HepG2 (cell line): ENCODE data around the gene CDH13. TPM values are rescaled to one million over a fixed set of nuclear protein-coding genes. Genes with fewer than 3 reads are reported as not detected.
A peak's percentile ranks its signal among the peaks of the same experiment; 100 is the strongest.

Source experiments
- DR1 ChIP-seq: sonication (generic); formaldehyde crosslinking; IDR thresholded peaks from 2 replicates; pipeline ENCODE4 v1.8.0; 2021; ENCODE audit warnings: mild to moderate bottlenecking, missing genetic modification reagents, inconsistent platforms
- ELF3 ChIP-seq: IDR thresholded peaks from 2 replicates; pipeline ENCODE4 v1.6.1; 2016; ENCODE audit warnings: missing genetic modification reagents, missing compliant biosample characterization
- FOXK1 ChIP-seq: sonication (generic); formaldehyde crosslinking; IDR thresholded peaks from 2 replicates; pipeline ENCODE4 v1.4.0; 2020; ENCODE audit warnings: low read depth, missing genetic modification reagents, borderline replicate concordance
- HOXD1 ChIP-seq: sonication (generic); formaldehyde crosslinking; IDR thresholded peaks from 2 replicates; pipeline ENCODE4 v1.5.0; 2020; ENCODE audit warnings: missing genetic modification reagents
- KLF15 ChIP-seq: sonication (generic); formaldehyde crosslinking; IDR thresholded peaks from 2 replicates; pipeline ENCODE4 v1.8.1; 2023; ENCODE audit warnings: borderline replicate concordance, mild to moderate bottlenecking, inconsistent platforms, missing genetic modification reagents, mixed read lengths
- MTF2 ChIP-seq: sonication (generic); formaldehyde crosslinking; IDR thresholded peaks from 2 replicates; pipeline ENCODE4 v1.5.0; 2020; ENCODE audit warnings: missing genetic modification reagents, borderline replicate concordance
- MYC ChIP-seq: sonication (generic); formaldehyde crosslinking; IDR thresholded peaks from 2 replicates; pipeline ENCODE4 v1.9.0; 2021; ENCODE audit warnings: missing genetic modification reagents, borderline replicate concordance
- NFIB ChIP-seq: sonication (generic); formaldehyde crosslinking; IDR thresholded peaks from 2 replicates; pipeline ENCODE4 v1.9.0; 2021; ENCODE audit warnings: missing genetic modification reagents, mild to moderate bottlenecking, borderline replicate concordance
- SATB2 ChIP-seq: sonication (generic); formaldehyde crosslinking; IDR thresholded peaks from 2 replicates; pipeline ENCODE4 v1.5.0; 2020; ENCODE audit warnings: missing genetic modification reagents
- WIZ ChIP-seq: sonication (generic); formaldehyde crosslinking; IDR thresholded peaks from 2 replicates; pipeline ENCODE4 v1.5.1; 2020; ENCODE audit warnings: mild to moderate bottlenecking, missing genetic modification reagents
- ZFP36L2 ChIP-seq: sonication (generic); formaldehyde crosslinking; IDR thresholded peaks from 2 replicates; pipeline ENCODE4 v1.4.0; 2020; ENCODE audit warnings: missing genetic modification reagents
- ZNF234 ChIP-seq: sonication (generic); formaldehyde crosslinking; conservative IDR thresholded peaks from 2 replicates; pipeline ENCODE4 v1.5.1; 2020; ENCODE audit warnings: mild to moderate bottlenecking, missing genetic modification reagents
- ZNF331 ChIP-seq: sonication (generic); formaldehyde crosslinking; IDR thresholded peaks from 2 replicates; pipeline ENCODE4 v1.4.0; 2020; ENCODE audit warnings: missing genetic modification reagents
- ZNF333 ChIP-seq: sonication (generic); formaldehyde crosslinking; IDR thresholded peaks from 2 replicates; pipeline ENCODE4 v1.4.0; 2020; ENCODE audit warnings: mild to moderate bottlenecking, missing genetic modification reagents, borderline replicate concordance
- ZNF549 ChIP-seq: sonication (generic); formaldehyde crosslinking; IDR thresholded peaks from 2 replicates; pipeline ENCODE4 v1.5.0; 2020; ENCODE audit warnings: missing genetic modification reagents
- polyA plus RNA-seq, 8 experiments: library from polyadenylated mRNA; depleted of rRNA in 3 of 8; stranded (reverse) in 7 of 8; unstranded in 1 of 8; fragments of >200 nt; fragmentation: Illumina TruSeq in 4 of 8; extraction: Trizol in 4 of 8; gene quantifications; 2 replicates each; pipeline versions ENCODE4 v1.2.1 to v1.2.3, GENCODE V29; 2011 to 2016; ENCODE audit warnings: low read depth in 4 of 8, missing spikeins in 1 of 8, mixed read lengths in 1 of 8; ENCODE audit not compliant: insufficient read depth in 1 of 8
- total RNA-seq, 5 experiments: library from RNA; depleted of rRNA; stranded (reverse); fragments of >200 nt; fragmentation: Illumina TruSeq; extraction: Trizol; gene quantifications; 2 replicates each; pipeline ENCODE4 v1.2.3, GENCODE V29; 2016; ENCODE audit warnings: low read depth in 1 of 5
- TF ChIP-seq, protein P1 (sequence below): sonication (generic); formaldehyde crosslinking; IDR thresholded peaks from 2 replicates; pipeline ENCODE4 v1.4.0; 2020; ENCODE audit warnings: low read depth, mild to moderate bottlenecking, missing genetic modification reagents
- TF ChIP-seq, protein P2 (sequence below): sonication (generic); formaldehyde crosslinking; IDR thresholded peaks from 2 replicates; pipeline ENCODE4 v1.4.0; 2020; ENCODE audit warnings: missing genetic modification reagents
- TF ChIP-seq, protein P3 (sequence below): sonication (generic); formaldehyde crosslinking; conservative IDR thresholded peaks from 2 replicates; pipeline ENCODE4 v1.4.0; 2020; ENCODE audit warnings: missing genetic modification reagents
- TF ChIP-seq, protein P4 (sequence below): sonication (generic); formaldehyde crosslinking; IDR thresholded peaks from 2 replicates; pipeline ENCODE4 v1.9.0; 2021; ENCODE audit warnings: mild to moderate bottlenecking, missing genetic modification reagents

CDH13 gene
- total and polyA plus RNA-seq, 2 of the 13 experiments (the other 11 are each of a cell fraction or from before 2014, with no cell fraction given) = not detected

DNA sequence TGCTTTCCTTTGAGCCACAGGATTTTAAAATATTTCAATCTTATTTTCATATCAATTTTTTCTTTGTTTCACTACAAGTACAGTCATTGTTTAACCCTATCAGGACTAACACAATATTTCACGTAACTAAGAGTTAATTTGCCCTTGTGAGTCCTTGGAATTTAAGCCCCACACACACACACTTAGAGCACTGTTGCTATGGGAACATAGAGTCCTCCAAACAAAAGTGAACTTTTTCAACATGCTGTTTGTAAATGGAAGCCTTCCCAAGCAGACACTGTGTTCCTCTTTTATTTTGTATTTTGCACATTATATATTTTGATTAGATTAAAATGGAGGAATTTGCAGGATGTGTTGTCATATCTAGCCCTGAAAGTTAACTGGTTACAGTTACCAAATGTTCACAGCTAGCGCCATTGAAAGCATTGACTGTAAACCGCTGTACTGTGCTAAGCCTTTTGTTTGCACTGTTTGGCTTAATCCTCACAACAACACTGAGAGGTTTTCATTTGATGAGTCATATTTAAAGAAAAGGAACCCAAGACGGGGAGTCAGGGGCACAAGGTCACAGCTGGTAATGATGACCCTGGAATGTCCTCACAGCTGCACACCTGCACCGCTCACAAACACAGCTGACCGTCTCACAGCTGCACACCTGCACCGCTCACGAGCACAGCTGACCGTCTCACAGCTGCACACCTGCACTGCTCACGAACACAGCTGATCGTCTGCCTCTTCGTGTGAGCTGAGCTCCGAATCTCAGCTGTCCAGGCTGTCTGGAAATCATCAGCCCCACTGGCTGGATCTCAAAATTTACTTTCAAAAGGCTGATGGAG, 1187.3 kb downstream of the CDH13 start (continued):
- TF ChIP-seq ELF3 (CRISPR knock-in tag) = no peak
- TF ChIP-seq KLF15 (CRISPR knock-in tag) = no peak
- no peak for TF ChIP-seq DR1 (CRISPR knock-in tag)
- no peak for TF ChIP-seq ZNF234
- peak; percentile 55; the same call in 1 of the 2 replicates for TF ChIP-seq FOXK1 (CRISPR knock-in tag)
- TF ChIP-seq ZNF333 = no peak
- TF ChIP-seq MTF2 (CRISPR knock-in tag) = no peak
- TF ChIP-seq ZFP36L2 (CRISPR knock-in tag) = no peak
- TF ChIP-seq HOXD1 (CRISPR knock-in tag) = no peak; the same call in 1 of the 2 replicates
- TF ChIP-seq WIZ (CRISPR knock-in tag) = no peak
- TF ChIP-seq, protein P1, sequence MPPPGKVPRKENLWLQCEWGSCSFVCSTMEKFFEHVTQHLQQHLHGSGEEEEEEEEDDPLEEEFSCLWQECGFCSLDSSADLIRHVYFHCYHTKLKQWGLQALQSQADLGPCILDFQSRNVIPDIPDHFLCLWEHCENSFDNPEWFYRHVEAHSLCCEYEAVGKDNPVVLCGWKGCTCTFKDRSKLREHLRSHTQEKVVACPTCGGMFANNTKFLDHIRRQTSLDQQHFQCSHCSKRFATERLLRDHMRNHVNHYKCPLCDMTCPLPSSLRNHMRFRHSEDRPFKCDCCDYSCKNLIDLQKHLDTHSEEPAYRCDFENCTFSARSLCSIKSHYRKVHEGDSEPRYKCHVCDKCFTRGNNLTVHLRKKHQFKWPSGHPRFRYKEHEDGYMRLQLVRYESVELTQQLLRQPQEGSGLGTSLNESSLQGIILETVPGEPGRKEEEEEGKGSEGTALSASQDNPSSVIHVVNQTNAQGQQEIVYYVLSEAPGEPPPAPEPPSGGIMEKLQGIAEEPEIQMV (CRISPR knock-in tag) = no peak
- no peak for TF ChIP-seq SATB2 (CRISPR knock-in tag)
- TF ChIP-seq, protein P2, sequence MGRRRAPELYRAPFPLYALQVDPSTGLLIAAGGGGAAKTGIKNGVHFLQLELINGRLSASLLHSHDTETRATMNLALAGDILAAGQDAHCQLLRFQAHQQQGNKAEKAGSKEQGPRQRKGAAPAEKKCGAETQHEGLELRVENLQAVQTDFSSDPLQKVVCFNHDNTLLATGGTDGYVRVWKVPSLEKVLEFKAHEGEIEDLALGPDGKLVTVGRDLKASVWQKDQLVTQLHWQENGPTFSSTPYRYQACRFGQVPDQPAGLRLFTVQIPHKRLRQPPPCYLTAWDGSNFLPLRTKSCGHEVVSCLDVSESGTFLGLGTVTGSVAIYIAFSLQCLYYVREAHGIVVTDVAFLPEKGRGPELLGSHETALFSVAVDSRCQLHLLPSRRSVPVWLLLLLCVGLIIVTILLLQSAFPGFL (CRISPR knock-in tag) = no peak
- TF ChIP-seq ZNF331 (CRISPR knock-in tag) = peak; percentile 68; the same call in 1 of the 2 replicates
- TF ChIP-seq NFIB = no peak
- TF ChIP-seq, protein P3, sequence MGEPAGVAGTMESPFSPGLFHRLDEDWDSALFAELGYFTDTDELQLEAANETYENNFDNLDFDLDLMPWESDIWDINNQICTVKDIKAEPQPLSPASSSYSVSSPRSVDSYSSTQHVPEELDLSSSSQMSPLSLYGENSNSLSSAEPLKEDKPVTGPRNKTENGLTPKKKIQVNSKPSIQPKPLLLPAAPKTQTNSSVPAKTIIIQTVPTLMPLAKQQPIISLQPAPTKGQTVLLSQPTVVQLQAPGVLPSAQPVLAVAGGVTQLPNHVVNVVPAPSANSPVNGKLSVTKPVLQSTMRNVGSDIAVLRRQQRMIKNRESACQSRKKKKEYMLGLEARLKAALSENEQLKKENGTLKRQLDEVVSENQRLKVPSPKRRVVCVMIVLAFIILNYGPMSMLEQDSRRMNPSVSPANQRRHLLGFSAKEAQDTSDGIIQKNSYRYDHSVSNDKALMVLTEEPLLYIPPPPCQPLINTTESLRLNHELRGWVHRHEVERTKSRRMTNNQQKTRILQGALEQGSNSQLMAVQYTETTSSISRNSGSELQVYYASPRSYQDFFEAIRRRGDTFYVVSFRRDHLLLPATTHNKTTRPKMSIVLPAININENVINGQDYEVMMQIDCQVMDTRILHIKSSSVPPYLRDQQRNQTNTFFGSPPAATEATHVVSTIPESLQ = no peak
- TF ChIP-seq ZNF549 (CRISPR knock-in tag) = no peak
- no peak for TF ChIP-seq MYC (CRISPR knock-in tag)
- TF ChIP-seq, protein P4, sequence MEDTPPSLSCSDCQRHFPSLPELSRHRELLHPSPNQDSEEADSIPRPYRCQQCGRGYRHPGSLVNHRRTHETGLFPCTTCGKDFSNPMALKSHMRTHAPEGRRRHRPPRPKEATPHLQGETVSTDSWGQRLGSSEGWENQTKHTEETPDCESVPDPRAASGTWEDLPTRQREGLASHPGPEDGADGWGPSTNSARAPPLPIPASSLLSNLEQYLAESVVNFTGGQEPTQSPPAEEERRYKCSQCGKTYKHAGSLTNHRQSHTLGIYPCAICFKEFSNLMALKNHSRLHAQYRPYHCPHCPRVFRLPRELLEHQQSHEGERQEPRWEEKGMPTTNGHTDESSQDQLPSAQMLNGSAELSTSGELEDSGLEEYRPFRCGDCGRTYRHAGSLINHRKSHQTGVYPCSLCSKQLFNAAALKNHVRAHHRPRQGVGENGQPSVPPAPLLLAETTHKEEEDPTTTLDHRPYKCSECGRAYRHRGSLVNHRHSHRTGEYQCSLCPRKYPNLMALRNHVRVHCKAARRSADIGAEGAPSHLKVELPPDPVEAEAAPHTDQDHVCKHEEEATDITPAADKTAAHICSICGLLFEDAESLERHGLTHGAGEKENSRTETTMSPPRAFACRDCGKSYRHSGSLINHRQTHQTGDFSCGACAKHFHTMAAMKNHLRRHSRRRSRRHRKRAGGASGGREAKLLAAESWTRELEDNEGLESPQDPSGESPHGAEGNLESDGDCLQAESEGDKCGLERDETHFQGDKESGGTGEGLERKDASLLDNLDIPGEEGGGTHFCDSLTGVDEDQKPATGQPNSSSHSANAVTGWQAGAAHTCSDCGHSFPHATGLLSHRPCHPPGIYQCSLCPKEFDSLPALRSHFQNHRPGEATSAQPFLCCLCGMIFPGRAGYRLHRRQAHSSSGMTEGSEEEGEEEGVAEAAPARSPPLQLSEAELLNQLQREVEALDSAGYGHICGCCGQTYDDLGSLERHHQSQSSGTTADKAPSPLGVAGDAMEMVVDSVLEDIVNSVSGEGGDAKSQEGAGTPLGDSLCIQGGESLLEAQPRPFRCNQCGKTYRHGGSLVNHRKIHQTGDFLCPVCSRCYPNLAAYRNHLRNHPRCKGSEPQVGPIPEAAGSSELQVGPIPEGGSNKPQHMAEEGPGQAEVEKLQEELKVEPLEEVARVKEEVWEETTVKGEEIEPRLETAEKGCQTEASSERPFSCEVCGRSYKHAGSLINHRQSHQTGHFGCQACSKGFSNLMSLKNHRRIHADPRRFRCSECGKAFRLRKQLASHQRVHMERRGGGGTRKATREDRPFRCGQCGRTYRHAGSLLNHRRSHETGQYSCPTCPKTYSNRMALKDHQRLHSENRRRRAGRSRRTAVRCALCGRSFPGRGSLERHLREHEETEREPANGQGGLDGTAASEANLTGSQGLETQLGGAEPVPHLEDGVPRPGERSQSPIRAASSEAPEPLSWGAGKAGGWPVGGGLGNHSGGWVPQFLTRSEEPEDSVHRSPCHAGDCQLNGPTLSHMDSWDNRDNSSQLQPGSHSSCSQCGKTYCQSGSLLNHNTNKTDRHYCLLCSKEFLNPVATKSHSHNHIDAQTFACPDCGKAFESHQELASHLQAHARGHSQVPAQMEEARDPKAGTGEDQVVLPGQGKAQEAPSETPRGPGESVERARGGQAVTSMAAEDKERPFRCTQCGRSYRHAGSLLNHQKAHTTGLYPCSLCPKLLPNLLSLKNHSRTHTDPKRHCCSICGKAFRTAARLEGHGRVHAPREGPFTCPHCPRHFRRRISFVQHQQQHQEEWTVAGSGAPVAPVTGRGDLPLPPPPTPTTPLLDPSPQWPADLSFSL (CRISPR knock-in tag) = peak; percentile 70
